IPS-20b (cell line): Measurements from ENCODE around the gene KCTD19.
A peak's percentile ranks its signal among the peaks of the same experiment; 100 is the strongest.

Source experiments
- H3K27ac ChIP-seq: one replicate; pipeline ENCODE4 v1.5.1; 2013; ENCODE audit warnings: low read length
- H3K27me3 ChIP-seq: 2 replicates; pipeline ENCODE4 v1.6.1; 2013; ENCODE audit warnings: mild to moderate bottlenecking, low read length, inconsistent platforms; ENCODE audit not compliant: insufficient read depth
- H3K36me3 ChIP-seq: 2 replicates; pipeline ENCODE4 v1.6.1; 2013; ENCODE audit warnings: low read depth, mild to moderate bottlenecking, inconsistent platforms, low read length, moderate library complexity; ENCODE audit not compliant: insufficient read depth
- H3K4me1 ChIP-seq: 2 replicates; pipeline ENCODE4 v1.6.1; 2013; ENCODE audit warnings: mild to moderate bottlenecking, control low read depth, inconsistent platforms, low read length, moderate library complexity; ENCODE audit not compliant: insufficient read depth
- H3K4me3 ChIP-seq: 2 replicates; pipeline ENCODE4 v1.5.1; 2013; ENCODE audit warnings: mild to moderate bottlenecking, low read length, inconsistent platforms
- H3K9ac ChIP-seq: 2 replicates; pipeline ENCODE4 v1.6.1; 2013; ENCODE audit warnings: low read depth, mild to moderate bottlenecking, inconsistent platforms, low read length, moderate library complexity
- H3K9me3 ChIP-seq: 2 replicates; pipeline ENCODE4 v1.6.1; 2013; ENCODE audit warnings: mild to moderate bottlenecking, low read depth, low read length, inconsistent platforms; ENCODE audit not compliant: insufficient read depth

The KCTD19 gene

GRCh38 chr16:67349172-67349571 lies 22.6 kb upstream of the KCTD19 start:
- Histone ChIP-seq H3K36me3 (no peaks in the 10 kb centered on the region), H3K4me3 (no peak overlapping the region), H3K27me3 (0 out of 2 replicates have a peak, but pooled peaks cover 5% of the 10 kb centered on the region), H3K9me3 (no peaks in the 10 kb centered on the region), H3K9ac (no peak overlapping the region), H3K27ac (no peak overlapping the region), H3K4me1 (no peaks in the 10 kb centered on the region)

GRCh38 chr16:67346341-67346740 lies 19.8 kb upstream of the KCTD19 start:
- Histone ChIP-seq H3K36me3 (no peaks in the 10 kb centered on the region), H3K9ac (no peak overlapping the region), H3K9me3 (no peaks in the 10 kb centered on the region), H3K27ac (no peak overlapping the region), H3K4me1 (no peaks in the 10 kb centered on the region), H3K4me3 (no peak overlapping the region), H3K27me3 (0 out of 2 replicates have a peak, but pooled peaks cover 5% of the 10 kb centered on the region)

GRCh38 chr16:67345401-67345800 lies 18.9 kb upstream of the KCTD19 start:
- Histone ChIP-seq H3K27ac (no peak overlapping the region), H3K4me1 (no peaks in the 10 kb centered on the region), H3K9me3 (no peaks in the 10 kb centered on the region), H3K9ac (no peak overlapping the region), H3K36me3 (no peaks in the 10 kb centered on the region), H3K27me3 (0 out of 2 replicates have a peak, but pooled peaks cover 5% of the 10 kb centered on the region), H3K4me3 (no peak overlapping the region)

GRCh38 chr16:67342616-67343015 lies 16.1 kb upstream of the KCTD19 start:
- no peak overlapping the region for H3K27ac ChIP-seq
- H3K27me3 ChIP-seq, result 0 out of 2 replicates have a peak, but pooled peaks cover 5% of the 10 kb centered on the region
- no peaks in the 10 kb centered on the region for H3K36me3 ChIP-seq
- H3K9ac ChIP-seq, result no peak overlapping the region
- H3K9me3 ChIP-seq, result no peaks in the 10 kb centered on the region
- no peaks in the 10 kb centered on the region for H3K4me1 ChIP-seq
- H3K4me3 ChIP-seq, result no peak overlapping the region

GRCh38 chr16:67341250-67341649 lies 14.7 kb upstream of the KCTD19 start:
- H3K27ac ChIP-seq, result no peak overlapping the region
- H3K9me3 ChIP-seq, result no peaks in the 10 kb centered on the region; the same call in 1 of the 2 replicates
- H3K27me3 ChIP-seq, result 0 out of 2 replicates have a peak, but pooled peaks cover 5% of the 10 kb centered on the region
- no peaks in the 10 kb centered on the region for H3K4me1 ChIP-seq
- no peak overlapping the region for H3K4me3 ChIP-seq
- H3K36me3 ChIP-seq, result no peaks in the 10 kb centered on the region
- H3K9ac ChIP-seq, result no peak overlapping the region

- Histone ChIP-seq H3K27me3 (no peaks in the 10 kb centered on the region), H3K4me1 (no peaks in the 10 kb centered on the region), H3K9me3 (peaks cover 4% of the 10 kb centered on the region), H3K27ac (no peak overlapping the region), H3K4me3 (no peak overlapping the region), H3K9ac (no peak overlapping the region), H3K36me3 (no peaks in the 10 kb centered on the region)
Observed at GRCh38 chr16:67339453-67339852, 12.9 kb upstream of the KCTD19 start.

GRCh38 chr16:67336648-67337047 lies 10.1 kb upstream of the KCTD19 start:
- no peak overlapping the region for H3K27ac ChIP-seq
- H3K27me3 ChIP-seq, result no peaks in the 10 kb centered on the region
- H3K4me3 ChIP-seq, result no peak overlapping the region
- no peaks in the 10 kb centered on the region for H3K4me1 ChIP-seq
- no peak overlapping the region for H3K9ac ChIP-seq
- peaks cover 4% of the 10 kb centered on the region for H3K9me3 ChIP-seq
- H3K36me3 ChIP-seq, result no peaks in the 10 kb centered on the region

GRCh38 chr16:67336116-67336515 lies 9.6 kb upstream of the KCTD19 start:
- Histone ChIP-seq H3K27ac (no peak overlapping the region), H3K9me3 (peaks cover 4% of the 10 kb centered on the region), H3K9ac (no peak overlapping the region), H3K4me3 (no peak overlapping the region), H3K27me3 (no peaks in the 10 kb centered on the region), H3K4me1 (no peaks in the 10 kb centered on the region), H3K36me3 (no peaks in the 10 kb centered on the region)

- Histone ChIP-seq H3K27ac (no peak overlapping the region), H3K27me3 (no peaks in the 10 kb centered on the region; the same call in 1 of the 2 replicates), H3K9me3 (peaks cover 4% of the 10 kb centered on the region), H3K9ac (no peak overlapping the region), H3K36me3 (no peaks in the 10 kb centered on the region), H3K4me1 (no peaks in the 10 kb centered on the region), H3K4me3 (no peak overlapping the region)
Observed at GRCh38 chr16:67333315-67333714, 6.8 kb upstream of the KCTD19 start.

GRCh38 chr16:67329901-67330300 lies 3.4 kb upstream of the KCTD19 start:
- Histone ChIP-seq H3K27me3 (peaks cover 18% of the 10 kb centered on the region), H3K4me1 (no peaks in the 10 kb centered on the region), H3K27ac (no peak overlapping the region), H3K36me3 (no peaks in the 10 kb centered on the region), H3K9ac (no peak overlapping the region), H3K4me3 (no peak overlapping the region), H3K9me3 (no peaks in the 10 kb centered on the region)

- Histone ChIP-seq H3K4me3 (no peak overlapping the region), H3K36me3 (no peaks in the 10 kb centered on the region), H3K9ac (no peak overlapping the region), H3K27me3 (peaks cover 40% of the 10 kb centered on the region), H3K4me1 (no peaks in the 10 kb centered on the region), H3K9me3 (no peaks in the 10 kb centered on the region), H3K27ac (no peak overlapping the region)
Observed at GRCh38 chr16:67327743-67328142, 1.2 kb upstream of the KCTD19 start.

GRCh38 chr16:67326115-67326471 lies 448 bp downstream of the KCTD19 start:
- Histone ChIP-seq H3K9me3 (no peaks in the 10 kb centered on the region), H3K4me3 (peak overlapping the region; percentile 76), H3K4me1 (no peaks in the 10 kb centered on the region), H3K27me3 (peaks cover 50% of the 10 kb centered on the region), H3K27ac (no peak overlapping the region), H3K9ac (peak overlapping the region; percentile 72; the same call in 1 of the 2 replicates), H3K36me3 (no peaks in the 10 kb centered on the region)
